ENCODE data around the gene KRCC1. TPM values are rescaled to one million over a fixed set of nuclear protein-coding genes. Genes with fewer than 3 reads are reported as not detected.
A peak's percentile ranks its signal among the peaks of the same experiment; 100 is the strongest.
"Not testable (repeated sequence)": the region's sequence is repeated elsewhere in the genome, so short reads cannot be mapped to it uniquely, and the experiment has no call there.

Gene KRCC1
- total and polyA plus RNA-seq, 8 donors = 7.0 to 48.0 (median 25.9) TPM

DNA sequence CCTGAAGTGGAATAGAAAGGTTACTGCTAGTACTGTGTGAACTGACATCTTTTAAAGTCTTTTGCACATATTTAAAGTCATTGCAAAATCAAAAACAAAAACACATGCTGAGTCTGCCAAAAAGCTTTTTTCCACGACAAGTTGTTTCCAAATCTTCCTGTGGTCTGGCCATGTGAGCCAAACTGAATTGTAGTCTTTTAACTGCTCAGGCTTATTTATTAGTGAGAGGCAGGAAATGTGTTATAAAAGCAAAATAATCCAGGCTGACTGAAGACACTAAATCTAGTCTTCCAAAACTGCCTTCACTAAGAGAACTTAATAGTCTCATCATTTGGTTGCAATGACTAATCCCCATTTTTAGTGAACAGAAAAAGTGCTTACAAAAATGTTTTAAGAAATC is 2.3 kb downstream of the KRCC1 start:
- no peaks in the 10 kb centered on the region for H3K27me3 ChIP-seq
- intact Hi-C loops (cut with DNase I; ENCODE audit: low total_unique reads) = no loop called here
- H3K36me3 ChIP-seq = peaks cover 0 to 3% (median 0%) of the 10 kb centered on the region in 4 donors
- no peak for TF ChIP-seq POLR2A (IDR thresholded peaks at IDR 0.05)
- TF ChIP-seq POLR2AphosphoS5 (IDR thresholded peaks at IDR 0.05) = peak in 1 of 3 donors; percentile 32
- H3K4me3 ChIP-seq = peak overlapping the region in 1 of 4 donors; percentile 83
- H3K27ac ChIP-seq = peak overlapping the region in 3 of 5 donors; percentile 98 to 100 (median 99)
- peak in 1 of 2 donors; percentile 37 for DNase-seq
- H3K9me3 ChIP-seq = no peaks in the 10 kb centered on the region
- H3K4me1 ChIP-seq = peaks cover 17 to 59% (median 36%) of the 10 kb centered on the region in 4 donors
- 15 to 34% (median 21%) methylated on average over 1 of the region's 1 CpG for WGBS, 5 donors

DNA sequence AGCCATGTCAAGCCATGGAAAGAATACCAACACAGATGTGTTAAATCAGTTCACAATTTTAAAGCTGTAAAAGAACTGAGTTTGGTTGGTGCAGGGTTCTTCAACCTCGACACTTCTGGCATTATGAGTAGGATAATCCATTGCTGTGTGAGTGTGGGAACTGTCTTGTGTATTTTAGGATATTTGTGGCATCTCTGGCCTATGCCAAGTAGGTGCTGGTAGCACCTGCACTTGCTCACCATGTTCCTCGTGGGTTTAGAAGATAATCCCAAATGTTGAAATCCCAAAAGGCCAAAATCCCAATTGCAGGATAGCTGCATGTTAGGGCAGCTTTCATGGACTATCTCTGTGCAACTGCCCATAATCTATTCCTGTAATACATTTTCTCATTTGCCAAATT is 3.8 kb downstream of the KRCC1 start:
- Histone ChIP-seq H3K9me3 (no peaks in the 10 kb centered on the region), H3K4me3 (no peak overlapping the region), H3K27me3 (no peaks in the 10 kb centered on the region), H3K36me3 (peaks cover 0 to 3% (median 0%) of the 10 kb centered on the region in 4 donors), H3K27ac (no peak overlapping the region), H3K4me1 (peaks cover 17 to 59% (median 37%) of the 10 kb centered on the region in 4 donors)
- DNase-seq = no peak
- TF ChIP-seq POLR2AphosphoS5 (IDR thresholded peaks at IDR 0.05) (no peak), POLR2A (IDR thresholded peaks at IDR 0.05) (no peak), EP300 (IDR thresholded peaks at IDR 0.05) (no peak)
- TF ChIP-seq, protein P1, sequence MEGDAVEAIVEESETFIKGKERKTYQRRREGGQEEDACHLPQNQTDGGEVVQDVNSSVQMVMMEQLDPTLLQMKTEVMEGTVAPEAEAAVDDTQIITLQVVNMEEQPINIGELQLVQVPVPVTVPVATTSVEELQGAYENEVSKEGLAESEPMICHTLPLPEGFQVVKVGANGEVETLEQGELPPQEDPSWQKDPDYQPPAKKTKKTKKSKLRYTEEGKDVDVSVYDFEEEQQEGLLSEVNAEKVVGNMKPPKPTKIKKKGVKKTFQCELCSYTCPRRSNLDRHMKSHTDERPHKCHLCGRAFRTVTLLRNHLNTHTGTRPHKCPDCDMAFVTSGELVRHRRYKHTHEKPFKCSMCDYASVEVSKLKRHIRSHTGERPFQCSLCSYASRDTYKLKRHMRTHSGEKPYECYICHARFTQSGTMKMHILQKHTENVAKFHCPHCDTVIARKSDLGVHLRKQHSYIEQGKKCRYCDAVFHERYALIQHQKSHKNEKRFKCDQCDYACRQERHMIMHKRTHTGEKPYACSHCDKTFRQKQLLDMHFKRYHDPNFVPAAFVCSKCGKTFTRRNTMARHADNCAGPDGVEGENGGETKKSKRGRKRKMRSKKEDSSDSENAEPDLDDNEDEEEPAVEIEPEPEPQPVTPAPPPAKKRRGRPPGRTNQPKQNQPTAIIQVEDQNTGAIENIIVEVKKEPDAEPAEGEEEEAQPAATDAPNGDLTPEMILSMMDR (IDR thresholded peaks at IDR 0.05) = no peak
- WGBS, 5 donors = 78 to 88% (median 87%) methylated on average over 2 of the region's 2 CpGs
- intact Hi-C loops (cut with DNase I; ENCODE audit: low total_unique reads) = no loop called here

DNA sequence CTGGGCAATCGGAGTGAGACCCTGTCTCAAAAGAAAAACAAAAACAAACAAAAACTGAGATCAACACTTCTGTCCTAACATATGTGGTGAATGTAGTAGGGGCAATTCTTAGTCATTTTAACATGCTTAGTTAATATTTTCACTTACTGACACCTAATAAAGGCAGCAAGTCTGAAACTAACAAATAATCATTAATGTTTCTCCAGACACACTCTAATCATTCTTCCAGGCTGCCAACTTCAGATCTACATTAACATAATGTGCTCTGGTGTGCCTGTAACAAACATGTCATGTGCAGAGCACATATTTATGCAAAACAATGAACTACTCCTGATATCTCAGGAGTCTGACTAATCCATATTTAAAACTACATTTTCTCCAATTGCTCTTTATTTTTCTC is 6.0 kb downstream of the KRCC1 start:
- intact Hi-C loops (cut with DNase I; ENCODE audit: low total_unique reads) = no loop called here
- peaks cover 0 to 3% (median 0%) of the 10 kb centered on the region in 4 donors for H3K36me3 ChIP-seq
- DNase-seq = no peak
- WGBS, 5 donors = 76 to 89% (median 84%) methylated on average over 1 of the region's 1 CpG
- TF ChIP-seq EP300 (IDR thresholded peaks at IDR 0.05) (no peak), POLR2AphosphoS5 (IDR thresholded peaks at IDR 0.05) (no peak), POLR2A (IDR thresholded peaks at IDR 0.05) (no peak)
- TF ChIP-seq, protein P1 (IDR thresholded peaks at IDR 0.05) = no peak
- no peaks in the 10 kb centered on the region for H3K9me3 ChIP-seq
- no peak overlapping the region for H3K4me3 ChIP-seq
- H3K27me3 ChIP-seq = no peaks in the 10 kb centered on the region
- H3K4me1 ChIP-seq = peaks cover 17 to 48% (median 30%) of the 10 kb centered on the region in 4 donors
- no peak overlapping the region for H3K27ac ChIP-seq

DNA sequence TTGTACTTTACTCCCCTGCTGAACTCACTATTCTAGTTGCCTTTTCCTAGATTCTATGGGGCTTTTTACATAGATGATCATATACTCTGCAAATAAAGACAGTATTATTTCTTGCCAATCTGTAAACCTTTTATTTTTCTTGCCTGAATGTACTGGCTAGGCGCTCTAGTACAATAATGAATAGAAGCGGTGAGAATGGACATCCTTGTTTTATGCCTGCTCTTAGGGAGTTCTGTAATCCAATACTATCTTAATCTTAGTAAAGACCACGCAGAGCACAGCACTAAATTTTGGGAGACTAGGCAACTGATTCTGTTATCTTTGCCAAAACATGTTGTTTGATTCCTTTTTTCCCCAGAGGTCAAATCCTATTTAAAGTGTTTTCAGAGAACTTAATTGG is 7.0 kb downstream of the KRCC1 start:
- Histone ChIP-seq H3K4me3 (no peak overlapping the region), H3K9me3 (no peaks in the 10 kb centered on the region), H3K27me3 (no peaks in the 10 kb centered on the region), H3K27ac (no peak overlapping the region), H3K36me3 (peaks cover 0 to 7% (median 5%) of the 10 kb centered on the region in 4 donors), H3K4me1 (peaks cover 6 to 37% (median 23%) of the 10 kb centered on the region in 4 donors)
- TF ChIP-seq, protein P1 (IDR thresholded peaks at IDR 0.05) = no peak
- TF ChIP-seq POLR2A (IDR thresholded peaks at IDR 0.05) (no peak), POLR2AphosphoS5 (IDR thresholded peaks at IDR 0.05) (no peak), EP300 (IDR thresholded peaks at IDR 0.05) (no peak)
- no peak for DNase-seq
- intact Hi-C loops (cut with DNase I; ENCODE audit: low total_unique reads) = no loop called here
- WGBS, 5 donors = 92 to 98% (median 96%) methylated on average over 3 of the region's 3 CpGs

DNA sequence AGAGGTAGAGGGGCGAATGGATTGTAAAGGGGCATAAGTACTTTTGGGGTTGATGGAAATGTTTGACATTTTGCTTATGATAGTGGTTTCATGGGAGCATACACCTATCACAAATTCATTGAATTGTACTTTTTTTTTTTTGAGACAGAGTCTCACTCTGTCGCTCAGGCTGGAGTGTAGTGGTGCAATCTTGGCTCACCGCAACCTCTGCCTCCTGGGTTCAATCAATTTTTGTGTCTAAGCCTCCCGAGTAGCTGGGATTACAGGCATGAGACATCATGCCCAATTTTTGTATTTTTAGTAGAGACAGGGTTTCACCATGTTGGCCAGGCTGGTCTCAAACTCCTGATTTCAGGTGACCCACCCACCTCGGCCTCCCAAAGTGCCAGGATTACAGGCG is 10.0 kb downstream of the KRCC1 start:
- H3K27ac ChIP-seq; DNase-seq; intact Hi-C loops (cut with DNase I; ENCODE audit: low total_unique reads); H3K27me3 ChIP-seq; H3K9me3 ChIP-seq; H3K4me3 ChIP-seq; H3K36me3 ChIP-seq: not testable (repeated sequence)
- 89 to 97% (median 96%) methylated on average over 6 of the region's 6 CpGs for WGBS, 5 donors
- H3K4me1 ChIP-seq = peaks cover 0 to 28% (median 13%) of the 10 kb centered on the region in 4 donors

Data from stomach (tissue), 9 donors.